ENCODE measurements around the gene LSMEM2. TPM values are rescaled to one million over a fixed set of nuclear protein-coding genes. Genes with fewer than 3 reads are reported as not detected.
"Not testable (repeated sequence)": the region's sequence is repeated elsewhere in the genome, so short reads cannot be mapped to it uniquely, and the experiment has no call there.

Gene LSMEM2
- total RNA-seq, 1 donor = not detected

DNA sequence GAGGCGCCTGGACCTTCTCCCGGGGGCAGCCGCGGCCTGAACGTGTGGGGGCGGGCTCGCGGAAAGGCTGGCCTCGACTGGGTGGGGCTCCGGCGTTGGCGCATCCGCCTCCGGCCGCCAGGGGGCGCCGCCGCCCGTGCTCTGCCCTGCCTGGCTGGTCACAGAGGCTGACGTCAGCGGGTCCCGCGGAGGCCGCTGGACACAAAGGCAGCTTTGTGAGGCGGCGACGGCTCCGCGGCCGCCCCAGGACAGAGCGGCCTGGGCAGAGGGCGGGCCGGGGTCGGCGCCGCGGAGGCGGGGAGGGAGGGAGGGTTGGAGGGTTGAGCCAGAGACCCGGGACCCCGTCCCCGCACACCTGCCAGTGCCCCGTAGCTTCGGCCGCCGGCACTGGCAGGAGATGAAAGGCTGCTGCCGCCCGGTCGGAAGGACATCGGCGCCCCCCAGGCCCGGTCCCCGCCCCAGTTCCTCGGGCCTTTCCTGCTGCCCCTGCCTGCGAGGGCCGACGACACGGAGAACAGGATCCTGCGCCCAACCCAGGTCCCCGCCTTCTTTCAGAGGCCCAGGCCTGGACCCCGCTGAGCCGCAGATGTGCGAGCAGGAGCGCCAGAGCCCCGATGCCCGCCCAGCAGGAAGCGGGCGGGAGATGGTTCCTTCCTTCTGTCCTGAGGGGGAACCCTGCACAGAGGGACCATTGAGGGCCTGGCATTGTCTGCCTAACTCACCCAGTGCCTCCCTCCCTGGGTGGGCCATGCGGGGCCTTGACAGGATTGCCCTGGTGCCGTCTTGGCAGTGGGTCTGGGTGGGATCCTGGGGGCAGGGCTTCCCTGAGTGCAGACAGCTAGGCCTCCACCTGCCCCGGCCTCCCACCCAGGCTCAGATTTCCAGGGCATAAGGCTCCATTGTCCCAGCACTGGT lies 18.6 kb upstream of the LSMEM2 start:
- TF ChIP-seq, protein P1, sequence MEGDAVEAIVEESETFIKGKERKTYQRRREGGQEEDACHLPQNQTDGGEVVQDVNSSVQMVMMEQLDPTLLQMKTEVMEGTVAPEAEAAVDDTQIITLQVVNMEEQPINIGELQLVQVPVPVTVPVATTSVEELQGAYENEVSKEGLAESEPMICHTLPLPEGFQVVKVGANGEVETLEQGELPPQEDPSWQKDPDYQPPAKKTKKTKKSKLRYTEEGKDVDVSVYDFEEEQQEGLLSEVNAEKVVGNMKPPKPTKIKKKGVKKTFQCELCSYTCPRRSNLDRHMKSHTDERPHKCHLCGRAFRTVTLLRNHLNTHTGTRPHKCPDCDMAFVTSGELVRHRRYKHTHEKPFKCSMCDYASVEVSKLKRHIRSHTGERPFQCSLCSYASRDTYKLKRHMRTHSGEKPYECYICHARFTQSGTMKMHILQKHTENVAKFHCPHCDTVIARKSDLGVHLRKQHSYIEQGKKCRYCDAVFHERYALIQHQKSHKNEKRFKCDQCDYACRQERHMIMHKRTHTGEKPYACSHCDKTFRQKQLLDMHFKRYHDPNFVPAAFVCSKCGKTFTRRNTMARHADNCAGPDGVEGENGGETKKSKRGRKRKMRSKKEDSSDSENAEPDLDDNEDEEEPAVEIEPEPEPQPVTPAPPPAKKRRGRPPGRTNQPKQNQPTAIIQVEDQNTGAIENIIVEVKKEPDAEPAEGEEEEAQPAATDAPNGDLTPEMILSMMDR (IDR thresholded peaks at IDR 0.05; ENCODE audit: insufficient read depth, low read length) = peak; percentile 74
- H3K4me3 ChIP-seq (ENCODE audit: low read depth, low read length) = peak overlapping the region; percentile 64
- peak; percentile 85 for DNase-seq (ENCODE audit: low read depth)

DNA sequence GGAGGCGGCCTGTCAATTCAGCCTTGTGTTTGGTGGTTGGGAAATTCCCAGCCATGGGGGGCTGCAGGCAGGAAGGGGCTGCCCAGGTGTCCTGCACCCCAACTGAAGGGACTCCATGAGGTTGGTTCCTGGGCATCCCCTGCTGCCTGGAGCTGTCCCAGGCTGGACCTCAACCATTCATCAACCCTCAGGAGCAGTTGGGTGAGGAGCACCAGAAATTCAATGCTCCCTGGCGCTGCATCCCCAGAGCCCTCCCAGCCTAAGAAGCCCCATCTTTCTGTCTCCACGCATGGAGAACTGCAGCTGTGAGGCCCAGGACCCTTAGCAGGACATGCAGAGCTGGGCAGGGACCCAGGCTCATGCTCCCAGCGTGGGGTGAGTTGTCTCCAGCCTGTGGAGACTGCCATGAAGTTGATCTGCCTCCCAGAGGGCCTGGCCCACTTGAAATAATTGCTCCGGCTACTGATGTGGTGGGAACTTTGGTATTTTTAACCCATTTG lies 17.9 kb upstream of the LSMEM2 start:
- no peak for DNase-seq (ENCODE audit: low read depth)
- peak overlapping the region; percentile 64 for H3K4me3 ChIP-seq (ENCODE audit: low read depth, low read length)

DNA sequence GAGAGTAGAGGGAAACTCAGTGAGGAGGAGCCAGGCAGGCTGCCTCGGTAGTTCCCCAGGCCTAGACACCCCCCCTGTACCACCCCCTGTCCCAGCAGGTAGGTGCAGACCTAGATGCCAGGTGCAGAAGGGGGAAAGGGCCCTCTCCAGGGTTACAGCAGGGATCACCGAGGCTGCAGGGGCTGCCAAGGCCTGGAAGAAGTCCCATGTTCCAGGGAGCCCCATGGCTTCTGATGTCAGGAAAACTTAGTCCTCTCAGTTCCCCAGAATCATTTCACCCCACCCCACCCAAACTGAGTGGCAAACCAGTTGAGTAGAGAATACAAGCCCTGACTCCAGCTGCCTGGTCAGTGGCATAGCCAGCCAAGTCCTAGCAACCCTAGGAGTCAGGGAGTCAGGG lies 17.4 kb upstream of the LSMEM2 start:
- DNase-seq (ENCODE audit: low read depth) = no peak
- TF ChIP-seq, protein P1 (IDR thresholded peaks at IDR 0.05; ENCODE audit: insufficient read depth, low read length) = no peak
- H3K4me3 ChIP-seq (ENCODE audit: low read depth, low read length) = no peak overlapping the region

More for the DNA sequence above, 17.9 kb upstream of the LSMEM2 start:
- TF ChIP-seq, protein P1 (IDR thresholded peaks at IDR 0.05; ENCODE audit: insufficient read depth, low read length) = no peak

DNA sequence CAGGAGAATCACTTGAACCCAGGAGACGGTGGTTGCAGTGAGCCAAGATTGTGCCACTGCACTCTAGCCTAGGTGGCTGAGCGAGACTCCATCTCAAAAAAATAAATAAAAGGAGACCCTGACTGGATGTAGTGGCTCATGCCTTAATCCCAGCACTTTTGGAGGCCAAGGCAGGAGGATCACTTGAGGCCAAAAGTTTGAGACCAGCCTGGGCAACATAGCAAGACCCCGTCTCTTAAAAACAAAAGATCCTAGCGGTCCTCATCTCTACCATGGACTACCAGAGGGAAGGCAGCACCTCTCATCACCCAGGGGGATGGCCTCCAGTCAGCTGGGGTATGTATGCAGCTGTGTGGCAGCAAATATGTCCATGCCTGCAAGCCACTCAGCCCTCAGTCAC lies 16.7 kb upstream of the LSMEM2 start:
- not testable (repeated sequence) for H3K4me3 ChIP-seq (ENCODE audit: low read depth, low read length); DNase-seq (ENCODE audit: low read depth)

DNA sequence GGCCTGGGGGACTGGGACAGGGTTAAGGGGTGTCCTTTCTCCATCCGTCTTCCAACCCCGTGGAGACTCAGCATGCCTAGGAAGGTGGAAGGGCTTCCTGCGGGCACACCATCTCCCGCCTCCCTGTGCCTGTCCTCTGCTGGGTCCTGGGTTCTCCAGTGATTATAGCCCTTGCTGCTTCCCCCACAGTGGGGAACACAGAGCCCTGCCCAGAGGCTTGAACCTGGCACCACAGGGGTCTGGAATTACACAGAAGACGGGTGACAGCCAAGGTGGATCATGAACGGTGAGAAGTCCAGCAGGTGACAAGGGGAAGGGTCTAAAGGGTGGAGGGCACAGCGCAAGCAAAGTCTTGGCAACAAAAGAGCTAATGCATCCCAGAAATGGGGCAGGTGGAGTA lies 16.1 kb upstream of the LSMEM2 start:
- DNase-seq (ENCODE audit: low read depth) = no peak

DNA sequence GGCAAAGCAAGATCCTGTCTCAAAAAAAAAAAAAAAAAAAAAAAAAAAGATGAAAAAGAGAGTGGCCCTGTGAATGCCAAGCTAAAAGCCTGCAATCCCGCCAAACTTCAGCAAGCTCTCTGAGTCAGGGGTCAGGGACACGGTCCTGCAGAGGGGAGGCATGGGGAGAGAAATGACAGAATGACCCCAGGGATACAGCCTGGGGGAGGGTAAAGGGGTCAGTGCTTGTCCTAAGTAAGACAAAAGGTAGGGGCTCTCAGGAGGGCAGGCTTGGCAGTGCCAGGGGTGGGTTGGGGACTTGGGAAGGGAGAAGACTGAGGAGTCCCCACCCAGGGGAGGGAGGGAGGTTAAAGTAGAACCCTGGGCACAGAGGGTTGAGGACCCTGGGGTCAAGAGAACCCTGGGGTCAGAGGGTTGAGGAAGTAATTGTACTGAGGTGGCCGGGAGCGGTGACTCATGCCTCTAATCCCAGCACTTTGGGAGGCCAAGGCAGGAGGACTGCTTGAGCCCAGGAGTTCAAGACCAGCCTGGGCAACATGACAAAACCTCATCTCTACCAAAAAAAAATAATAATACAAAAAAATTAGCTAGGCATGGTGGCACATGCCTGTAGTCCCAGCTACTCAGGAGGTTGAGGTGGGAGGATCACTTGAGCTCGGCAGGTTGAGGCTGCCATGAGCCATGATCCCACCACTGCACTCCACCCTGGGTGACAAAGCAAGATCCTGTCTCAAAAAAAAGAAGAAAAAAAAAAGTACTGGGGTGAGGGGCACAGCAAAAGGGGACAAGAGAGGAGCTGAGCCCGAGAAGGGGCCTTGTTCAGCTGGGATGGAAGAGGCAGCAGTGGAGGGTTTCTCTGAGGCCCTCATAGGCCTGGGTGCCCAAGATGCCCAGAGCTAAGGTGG lies 15.2 kb upstream of the LSMEM2 start:
- no peak overlapping the region for H3K4me3 ChIP-seq (ENCODE audit: low read depth, low read length)
- TF ChIP-seq, protein P1 (IDR thresholded peaks at IDR 0.05; ENCODE audit: insufficient read depth, low read length) = no peak
- DNase-seq (ENCODE audit: low read depth) = peak; percentile 33

More for the DNA sequence above, 16.1 kb upstream of the LSMEM2 start:
- TF ChIP-seq, protein P1 (IDR thresholded peaks at IDR 0.05; ENCODE audit: insufficient read depth, low read length) = no peak
- no peak overlapping the region for H3K4me3 ChIP-seq (ENCODE audit: low read depth, low read length)

Data from fibroblast of the aortic adventitia (primary cell).